ENCODE results near the gene GLI3. TPM values are rescaled to one million over a fixed set of nuclear protein-coding genes. Genes with fewer than 3 reads are reported as not detected.
A peak's percentile ranks its signal among the peaks of the same experiment; 100 is the strongest.

Gene GLI3
- total RNA-seq, 1 donor from 2014 or later, result 136 TPM

DNA sequence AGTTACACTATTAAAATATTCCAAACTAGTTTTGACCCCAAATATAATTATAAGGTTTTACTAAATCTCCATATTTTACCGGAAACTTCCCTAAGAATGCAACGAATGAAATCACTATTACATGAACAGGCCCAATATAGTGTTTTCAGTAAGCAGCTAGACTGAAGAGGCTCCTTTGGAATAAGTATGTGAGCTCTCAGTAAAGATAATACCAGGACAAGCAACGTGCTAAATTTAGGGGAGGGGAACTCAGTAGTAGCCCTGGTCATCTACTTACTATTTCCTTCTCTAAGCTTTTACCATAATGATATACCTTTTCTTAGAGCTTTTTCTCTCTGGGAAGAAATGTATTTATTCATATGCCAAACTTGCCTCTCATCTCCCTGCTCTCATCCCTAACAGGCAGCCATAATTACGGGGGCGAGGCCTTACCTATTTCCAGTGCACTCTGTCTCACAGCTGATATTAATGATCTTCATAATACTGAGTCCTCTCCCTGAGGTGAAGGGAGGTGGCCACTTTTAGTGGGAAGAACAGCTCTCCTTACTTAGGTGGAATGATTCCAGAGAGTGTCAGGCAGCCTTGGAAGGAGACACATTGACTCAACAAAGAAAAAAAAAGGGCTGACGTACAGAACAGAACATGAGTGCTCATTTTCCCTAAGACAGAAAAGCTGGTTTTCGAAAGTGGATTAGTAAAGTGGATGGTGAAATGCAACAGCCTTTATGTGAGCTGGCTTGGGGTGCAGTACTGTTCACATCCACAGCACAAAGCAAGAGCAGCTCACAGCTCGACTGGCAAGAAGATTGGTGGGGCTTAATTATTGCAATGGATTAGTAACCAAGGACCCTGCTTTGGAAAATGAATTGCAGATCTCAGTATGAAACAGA lies 165.4 kb downstream of the GLI3 start:
- Mint-ChIP-seq H3K36me3 (ENCODE audit: low read depth) (peaks cover 4% of the 10 kb centered on the region), H3K9me3 (no peaks in the 10 kb centered on the region), H3K4me1 (peaks cover 82% of the 10 kb centered on the region), H3K27me3 (ENCODE audit: low read depth) (no peaks in the 10 kb centered on the region), H3K27ac (ENCODE audit: unreplicated experiment) (peak overlapping the region; percentile 88), H3K4me3 (peak overlapping the region; percentile 5)
- DNase-seq (ENCODE audit: low read depth, low spot score), result no peak
- TF ChIP-seq, protein P1, sequence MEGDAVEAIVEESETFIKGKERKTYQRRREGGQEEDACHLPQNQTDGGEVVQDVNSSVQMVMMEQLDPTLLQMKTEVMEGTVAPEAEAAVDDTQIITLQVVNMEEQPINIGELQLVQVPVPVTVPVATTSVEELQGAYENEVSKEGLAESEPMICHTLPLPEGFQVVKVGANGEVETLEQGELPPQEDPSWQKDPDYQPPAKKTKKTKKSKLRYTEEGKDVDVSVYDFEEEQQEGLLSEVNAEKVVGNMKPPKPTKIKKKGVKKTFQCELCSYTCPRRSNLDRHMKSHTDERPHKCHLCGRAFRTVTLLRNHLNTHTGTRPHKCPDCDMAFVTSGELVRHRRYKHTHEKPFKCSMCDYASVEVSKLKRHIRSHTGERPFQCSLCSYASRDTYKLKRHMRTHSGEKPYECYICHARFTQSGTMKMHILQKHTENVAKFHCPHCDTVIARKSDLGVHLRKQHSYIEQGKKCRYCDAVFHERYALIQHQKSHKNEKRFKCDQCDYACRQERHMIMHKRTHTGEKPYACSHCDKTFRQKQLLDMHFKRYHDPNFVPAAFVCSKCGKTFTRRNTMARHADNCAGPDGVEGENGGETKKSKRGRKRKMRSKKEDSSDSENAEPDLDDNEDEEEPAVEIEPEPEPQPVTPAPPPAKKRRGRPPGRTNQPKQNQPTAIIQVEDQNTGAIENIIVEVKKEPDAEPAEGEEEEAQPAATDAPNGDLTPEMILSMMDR (conservative IDR thresholded peaks at IDR 0.05), result peak; percentile 53

DNA sequence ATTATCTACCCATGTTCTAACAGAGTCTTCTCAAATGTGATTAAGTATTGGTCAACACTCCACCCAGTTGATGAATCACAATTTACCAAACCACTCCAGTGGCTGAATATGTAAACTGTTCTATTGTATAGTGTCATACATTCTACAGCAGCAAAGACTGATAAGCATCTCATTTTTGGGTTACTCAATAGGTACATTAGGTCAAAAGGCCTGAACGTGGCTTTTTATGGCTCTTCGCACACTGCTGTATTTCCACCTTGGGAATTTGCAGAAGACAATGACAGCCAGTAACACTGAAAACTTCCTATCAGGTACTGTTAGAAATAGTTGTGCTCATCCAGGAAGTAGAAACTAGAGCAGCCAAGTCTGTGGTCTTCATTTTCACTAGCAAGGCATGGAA lies 166.9 kb downstream of the GLI3 start:
- Mint-ChIP-seq H3K27ac (ENCODE audit: unreplicated experiment) (no peak overlapping the region), H3K27me3 (ENCODE audit: low read depth) (no peaks in the 10 kb centered on the region), H3K4me1 (peaks cover 84% of the 10 kb centered on the region), H3K36me3 (ENCODE audit: low read depth) (peaks cover 4% of the 10 kb centered on the region), H3K4me3 (peak overlapping the region; percentile 57), H3K9me3 (no peaks in the 10 kb centered on the region)
- DNase-seq (ENCODE audit: low read depth, low spot score), result no peak
- TF ChIP-seq, protein P1 (conservative IDR thresholded peaks at IDR 0.05), result no peak

DNA sequence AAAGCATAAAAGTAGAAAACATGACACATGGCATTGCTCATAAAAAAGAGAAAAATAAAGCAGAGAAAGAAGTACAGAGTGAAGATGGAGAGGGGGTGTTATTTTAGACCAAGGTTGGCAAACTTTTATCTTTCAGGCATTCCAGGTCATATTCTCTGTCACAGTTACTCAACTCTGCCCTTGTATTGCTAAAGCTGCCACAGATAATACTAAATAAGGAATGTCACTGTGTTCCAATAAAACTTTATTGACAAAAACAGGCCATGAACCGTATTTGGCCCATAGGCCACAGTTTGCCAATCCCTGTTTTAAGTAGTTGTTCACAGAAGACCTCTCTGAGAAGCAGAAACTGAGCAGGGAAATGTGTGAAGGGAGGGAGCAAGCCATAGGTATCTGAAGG lies 167.4 kb downstream of the GLI3 start:
- Mint-ChIP-seq H3K9me3 (no peaks in the 10 kb centered on the region), H3K4me1 (peaks cover 85% of the 10 kb centered on the region), H3K36me3 (ENCODE audit: low read depth) (peaks cover 6% of the 10 kb centered on the region), H3K4me3 (peak overlapping the region; percentile 57), H3K27me3 (ENCODE audit: low read depth) (no peaks in the 10 kb centered on the region), H3K27ac (ENCODE audit: unreplicated experiment) (peak overlapping the region; percentile 88)
- TF ChIP-seq, protein P1 (conservative IDR thresholded peaks at IDR 0.05), result no peak
- DNase-seq (ENCODE audit: low read depth, low spot score), result no peak

DNA sequence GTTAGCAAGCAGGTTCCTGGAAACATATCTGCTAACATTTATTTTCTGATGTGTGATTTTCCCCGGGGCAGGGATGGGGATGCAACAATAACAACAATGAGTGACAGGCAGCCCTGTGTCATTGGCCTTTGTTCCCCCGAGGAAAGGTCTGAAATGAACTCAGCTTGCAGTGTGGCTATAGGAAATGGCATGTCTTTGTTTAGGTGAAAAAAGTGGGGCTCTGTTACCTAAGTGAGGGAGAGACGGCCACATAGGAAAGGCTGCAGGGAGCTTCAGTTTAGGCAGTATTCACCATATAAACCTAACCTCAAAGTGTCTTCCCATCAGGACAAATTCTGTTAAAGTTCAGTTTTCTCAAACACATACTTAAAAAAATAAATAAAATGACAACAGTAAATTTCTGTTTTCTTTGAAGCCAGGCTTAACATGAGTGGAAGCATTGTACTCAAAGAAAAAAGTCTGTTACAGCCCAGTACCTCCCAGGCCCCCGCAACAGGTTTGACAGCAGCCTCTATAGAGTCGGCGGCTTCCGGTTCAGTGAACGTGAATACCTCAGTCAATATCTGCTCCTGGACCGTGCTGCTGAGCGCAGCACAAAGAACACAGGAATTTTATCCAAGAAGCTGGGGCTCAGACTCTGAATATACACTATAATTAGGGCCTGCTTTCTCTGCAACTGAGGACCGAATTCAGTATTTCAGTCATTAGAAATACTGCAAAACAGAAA lies 168.3 kb downstream of the GLI3 start:
- peaks cover 85% of the 10 kb centered on the region for H3K4me1 Mint-ChIP-seq
- no peaks in the 10 kb centered on the region for H3K27me3 Mint-ChIP-seq (ENCODE audit: low read depth)
- H3K36me3 Mint-ChIP-seq (ENCODE audit: low read depth), result peaks cover 6% of the 10 kb centered on the region
- H3K27ac Mint-ChIP-seq (ENCODE audit: unreplicated experiment), result peak overlapping the region; percentile 97
- no peaks in the 10 kb centered on the region for H3K9me3 Mint-ChIP-seq
- peak overlapping the region; percentile 78 for H3K4me3 Mint-ChIP-seq
- TF ChIP-seq, protein P1 (conservative IDR thresholded peaks at IDR 0.05), result no peak
- DNase-seq (ENCODE audit: low read depth, low spot score), result peak; percentile 42

DNA sequence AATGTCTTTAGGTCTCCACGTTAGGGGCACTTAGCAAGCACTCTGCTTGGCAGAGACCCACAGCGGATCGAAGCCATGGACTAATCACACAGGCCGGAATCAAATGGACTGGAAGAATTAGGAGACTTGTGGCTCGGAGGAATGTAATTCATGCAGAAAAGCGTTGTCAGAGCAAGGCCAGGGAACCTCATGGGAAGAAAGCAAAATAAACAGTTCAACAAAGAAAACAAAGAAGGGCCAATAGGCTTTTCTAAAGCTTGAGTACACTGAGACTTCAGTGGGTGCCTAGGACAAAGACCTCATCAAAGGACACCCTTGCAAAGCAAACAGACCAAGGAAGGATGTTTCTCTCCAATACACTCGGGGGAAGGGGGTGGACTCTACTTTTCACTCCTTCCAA lies 171.1 kb downstream of the GLI3 start:
- no peak for DNase-seq (ENCODE audit: low read depth, low spot score)
- TF ChIP-seq, protein P1 (conservative IDR thresholded peaks at IDR 0.05), result no peak
- H3K4me3 Mint-ChIP-seq, result peak overlapping the region; percentile 81
- no peaks in the 10 kb centered on the region for H3K27me3 Mint-ChIP-seq (ENCODE audit: low read depth)
- H3K4me1 Mint-ChIP-seq, result peaks cover 74% of the 10 kb centered on the region
- H3K9me3 Mint-ChIP-seq, result no peaks in the 10 kb centered on the region
- H3K27ac Mint-ChIP-seq (ENCODE audit: unreplicated experiment), result peak overlapping the region; percentile 89
- peaks cover 6% of the 10 kb centered on the region for H3K36me3 Mint-ChIP-seq (ENCODE audit: low read depth)

Measured in neural crest cell (in vitro differentiated cells).